Measurements from ENCODE around the gene AKAP6.
A peak's percentile ranks its signal among the peaks of the same experiment; 100 is the strongest.
"Not testable (repeated sequence)": the region's sequence is repeated elsewhere in the genome, so short reads cannot be mapped to it uniquely, and the experiment has no call there.

Gene AKAP6

GRCh38 chr14:32545506-32546210 lies 216.6 kb downstream of the AKAP6 start:
- no peak for DNase-seq

- DNase-seq = no peak
These were observed 217.1 kb downstream of the AKAP6 start for GRCh38 chr14:32546246-32546645.

GRCh38 chr14:32552766-32553165 lies 223.7 kb downstream of the AKAP6 start:
- DNase-seq = no peak

- no peak for DNase-seq
These were observed 229.9 kb downstream of the AKAP6 start for GRCh38 chr14:32559048-32559447.

- no peak for DNase-seq
These were observed 230.5 kb downstream of the AKAP6 start for GRCh38 chr14:32559590-32559989.

- DNase-seq = peak; percentile 75
These were observed 231.2 kb downstream of the AKAP6 start for GRCh38 chr14:32560209-32560857.

GRCh38 chr14:32561520-32561919 lies 232.4 kb downstream of the AKAP6 start:
- DNase-seq = no peak

- DNase-seq = no peak
These were observed 235.5 kb downstream of the AKAP6 start for GRCh38 chr14:32564596-32564995.

- no peak for DNase-seq
These were observed 236.2 kb downstream of the AKAP6 start for GRCh38 chr14:32565256-32565655.

GRCh38 chr14:32567543-32568384 lies 238.7 kb downstream of the AKAP6 start:
- no peak for DNase-seq

- DNase-seq = no peak
These were observed 242.5 kb downstream of the AKAP6 start for GRCh38 chr14:32571551-32571950.

GRCh38 chr14:32571995-32572866 lies 243.1 kb downstream of the AKAP6 start:
- no peak for DNase-seq

- no peak for DNase-seq
These were observed 243.7 kb downstream of the AKAP6 start for GRCh38 chr14:32572867-32573150.

GRCh38 chr14:32574269-32574668 lies 245.2 kb downstream of the AKAP6 start:
- DNase-seq = no peak

GRCh38 chr14:32576088-32576795 lies 247.1 kb downstream of the AKAP6 start:
- DNase-seq = peak; percentile 70

- no peak for DNase-seq
These were observed 247.9 kb downstream of the AKAP6 start for GRCh38 chr14:32576977-32577376.

- DNase-seq = no peak
These were observed 249.1 kb downstream of the AKAP6 start for GRCh38 chr14:32578181-32578580.

- not testable (repeated sequence) for DNase-seq
These were observed 254.3 kb downstream of the AKAP6 start for GRCh38 chr14:32583427-32583826.

- no peak for DNase-seq
These were observed 255.0 kb downstream of the AKAP6 start for GRCh38 chr14:32584079-32584478.

- no peak for DNase-seq
These were observed 258.4 kb downstream of the AKAP6 start for GRCh38 chr14:32587461-32587860.

GRCh38 chr14:32588448-32589320 lies 259.6 kb downstream of the AKAP6 start:
- DNase-seq = no peak
